Measurements from ENCODE around the gene RBM15B.
A peak's percentile ranks its signal among the peaks of the same experiment; 100 is the strongest.
"Not testable (repeated sequence)": the region's sequence is repeated elsewhere in the genome, so short reads cannot be mapped to it uniquely, and the experiment has no call there.

RBM15B gene, protein sequence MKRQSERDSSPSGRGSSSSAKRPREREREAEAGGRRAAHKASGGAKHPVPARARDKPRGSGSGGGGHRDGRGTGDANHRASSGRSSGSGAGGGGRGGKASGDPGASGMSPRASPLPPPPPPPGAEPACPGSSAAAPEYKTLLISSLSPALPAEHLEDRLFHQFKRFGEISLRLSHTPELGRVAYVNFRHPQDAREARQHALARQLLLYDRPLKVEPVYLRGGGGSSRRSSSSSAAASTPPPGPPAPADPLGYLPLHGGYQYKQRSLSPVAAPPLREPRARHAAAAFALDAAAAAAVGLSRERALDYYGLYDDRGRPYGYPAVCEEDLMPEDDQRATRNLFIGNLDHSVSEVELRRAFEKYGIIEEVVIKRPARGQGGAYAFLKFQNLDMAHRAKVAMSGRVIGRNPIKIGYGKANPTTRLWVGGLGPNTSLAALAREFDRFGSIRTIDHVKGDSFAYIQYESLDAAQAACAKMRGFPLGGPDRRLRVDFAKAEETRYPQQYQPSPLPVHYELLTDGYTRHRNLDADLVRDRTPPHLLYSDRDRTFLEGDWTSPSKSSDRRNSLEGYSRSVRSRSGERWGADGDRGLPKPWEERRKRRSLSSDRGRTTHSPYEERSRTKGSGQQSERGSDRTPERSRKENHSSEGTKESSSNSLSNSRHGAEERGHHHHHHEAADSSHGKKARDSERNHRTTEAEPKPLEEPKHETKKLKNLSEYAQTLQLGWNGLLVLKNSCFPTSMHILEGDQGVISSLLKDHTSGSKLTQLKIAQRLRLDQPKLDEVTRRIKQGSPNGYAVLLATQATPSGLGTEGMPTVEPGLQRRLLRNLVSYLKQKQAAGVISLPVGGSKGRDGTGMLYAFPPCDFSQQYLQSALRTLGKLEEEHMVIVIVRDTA

DNA sequence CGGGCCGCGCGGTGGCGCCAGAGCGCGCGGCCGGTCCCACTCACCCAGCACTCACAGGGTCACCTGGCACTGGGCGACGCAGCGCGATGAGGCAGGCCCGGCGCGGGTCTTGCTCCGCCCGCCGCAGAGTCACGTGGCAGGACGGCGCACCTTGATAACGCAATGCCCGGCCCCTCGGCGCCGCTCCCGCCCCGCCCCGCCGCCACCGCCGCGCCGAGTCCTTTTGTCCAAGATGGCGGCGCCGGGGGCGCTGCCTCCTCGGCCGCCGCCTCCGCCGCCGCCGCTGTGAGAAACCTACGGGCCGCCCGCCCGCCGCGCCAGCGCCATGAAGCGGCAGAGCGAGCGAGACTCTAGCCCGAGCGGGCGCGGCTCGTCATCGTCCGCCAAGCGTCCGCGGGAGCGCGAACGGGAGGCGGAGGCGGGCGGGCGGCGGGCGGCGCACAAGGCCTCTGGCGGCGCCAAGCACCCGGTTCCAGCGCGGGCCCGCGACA lies at the start of gene RBM15B:
Gene RBM15B (plus strand): TSS at position 211 of the 491 bp plus-strand sequence. CDS start 115 bp downstream, at position 326.
- peak; percentile 91 to 95 (median 93) for DNase-seq

DNA sequence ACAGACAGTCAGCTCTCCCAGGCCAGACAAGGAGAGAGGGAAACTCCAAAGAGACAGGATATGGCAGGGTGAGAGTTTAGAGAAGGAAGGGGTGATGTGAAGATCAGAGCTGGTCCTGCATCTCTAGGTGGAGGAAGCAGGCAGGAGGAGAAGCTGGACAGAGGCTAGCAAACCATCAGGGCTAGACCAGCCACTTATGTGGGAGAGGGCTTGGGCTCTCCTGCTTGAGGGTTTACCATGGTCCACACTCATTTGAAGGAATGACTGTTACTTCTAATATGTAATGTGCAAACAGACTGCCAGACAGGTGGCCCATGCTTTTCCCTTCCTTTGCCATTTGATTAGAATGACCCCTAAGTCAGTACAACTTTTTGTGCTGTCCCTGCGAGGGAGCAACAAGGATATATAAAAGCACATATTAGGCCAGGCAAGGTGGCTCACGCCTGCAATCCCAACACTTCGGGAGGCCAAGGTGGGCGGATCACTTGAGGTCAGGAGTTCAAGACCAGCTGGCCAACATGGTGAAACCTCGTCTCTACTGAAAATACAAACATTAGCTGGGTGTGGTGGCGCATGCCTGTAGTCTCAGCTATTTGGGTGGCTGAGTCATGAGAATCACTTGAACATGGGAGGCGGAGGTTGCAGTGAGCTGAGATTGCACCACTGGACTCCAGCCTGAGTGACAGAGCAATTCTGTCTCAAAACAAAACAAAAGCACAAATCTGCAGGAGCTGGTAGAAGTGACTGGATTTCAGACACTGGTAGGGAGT lies 47.0 kb upstream of the RBM15B start:
- no peak for DNase-seq

DNA sequence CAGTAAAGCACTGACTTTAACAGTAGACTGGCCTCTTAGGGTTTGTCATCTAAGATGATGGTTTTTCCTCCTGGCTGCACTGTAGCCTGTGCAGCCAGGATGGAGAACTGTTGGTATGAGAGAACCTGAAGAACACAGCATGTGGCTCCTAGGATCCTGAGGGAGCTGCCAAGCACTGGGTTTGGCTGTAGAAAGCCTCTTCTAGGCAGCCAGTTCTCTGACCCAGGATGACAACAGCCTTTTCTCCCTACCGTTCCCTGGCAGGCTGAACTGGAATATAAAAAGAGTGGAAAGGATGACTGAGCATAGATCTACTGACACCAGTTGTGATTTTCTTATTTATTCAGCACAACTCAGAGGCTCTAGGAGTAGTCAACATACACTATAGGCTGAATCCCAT lies 40.3 kb upstream of the RBM15B start:
- no peak for DNase-seq

DNA sequence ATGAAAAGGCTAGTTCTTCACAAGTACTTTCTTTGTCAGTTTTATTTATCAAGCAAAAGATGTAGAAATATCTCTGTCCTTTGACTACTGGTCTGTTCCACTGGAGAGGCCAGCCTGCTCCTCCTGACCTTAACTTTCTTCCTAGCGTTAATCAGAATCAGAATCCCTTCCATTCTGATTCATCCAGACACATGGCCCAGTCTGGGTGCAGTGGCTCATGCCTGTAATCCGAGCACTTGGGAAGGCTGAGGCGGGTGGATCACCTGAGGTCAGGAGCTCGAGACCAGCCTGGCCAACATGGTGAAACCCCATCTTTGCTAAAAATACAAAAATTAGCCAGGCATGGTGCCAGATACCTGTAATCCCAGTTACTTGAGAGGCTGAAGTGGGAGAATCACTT lies 38.0 kb upstream of the RBM15B start:
- no peak for DNase-seq

DNA sequence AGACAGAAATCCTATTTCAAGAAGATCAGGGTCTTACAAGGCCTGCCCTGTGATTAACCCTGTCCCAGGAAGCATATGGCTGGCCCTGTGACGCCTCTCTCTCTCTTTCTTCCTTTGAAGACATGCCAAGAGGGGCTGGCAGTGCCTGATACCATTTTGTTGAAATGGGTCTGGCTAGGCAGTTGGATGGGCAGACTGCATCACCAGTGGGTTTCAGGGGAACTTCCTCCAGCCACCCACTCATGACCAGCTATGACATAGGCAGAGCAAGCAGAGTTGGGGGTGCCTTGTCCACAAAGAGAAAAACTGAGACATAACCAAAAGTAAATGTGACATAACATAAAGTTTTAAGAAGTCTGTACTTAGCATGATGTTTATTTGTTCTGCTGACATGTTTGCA lies 37.4 kb upstream of the RBM15B start:
- DNase-seq: no peak

DNA sequence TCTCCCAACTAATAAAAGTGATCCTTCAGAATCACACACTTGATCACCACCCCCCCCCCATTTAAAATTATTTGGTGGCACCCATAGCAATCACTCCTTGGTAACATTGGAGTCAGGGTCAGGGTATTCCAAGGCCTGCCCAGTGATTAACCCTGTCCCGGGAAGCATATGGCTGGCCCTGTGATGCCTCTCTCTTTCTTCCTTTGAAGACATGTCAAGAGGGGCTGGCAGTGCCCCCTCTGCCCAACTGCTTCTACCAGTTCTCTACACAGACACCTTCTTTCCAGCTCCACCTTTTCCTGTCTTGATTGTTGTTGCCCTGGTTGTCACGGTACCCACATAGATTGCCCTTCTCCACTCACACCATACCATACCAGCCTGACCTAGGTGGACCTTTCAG lies 36.9 kb upstream of the RBM15B start:
- DNase-seq: no peak

DNA sequence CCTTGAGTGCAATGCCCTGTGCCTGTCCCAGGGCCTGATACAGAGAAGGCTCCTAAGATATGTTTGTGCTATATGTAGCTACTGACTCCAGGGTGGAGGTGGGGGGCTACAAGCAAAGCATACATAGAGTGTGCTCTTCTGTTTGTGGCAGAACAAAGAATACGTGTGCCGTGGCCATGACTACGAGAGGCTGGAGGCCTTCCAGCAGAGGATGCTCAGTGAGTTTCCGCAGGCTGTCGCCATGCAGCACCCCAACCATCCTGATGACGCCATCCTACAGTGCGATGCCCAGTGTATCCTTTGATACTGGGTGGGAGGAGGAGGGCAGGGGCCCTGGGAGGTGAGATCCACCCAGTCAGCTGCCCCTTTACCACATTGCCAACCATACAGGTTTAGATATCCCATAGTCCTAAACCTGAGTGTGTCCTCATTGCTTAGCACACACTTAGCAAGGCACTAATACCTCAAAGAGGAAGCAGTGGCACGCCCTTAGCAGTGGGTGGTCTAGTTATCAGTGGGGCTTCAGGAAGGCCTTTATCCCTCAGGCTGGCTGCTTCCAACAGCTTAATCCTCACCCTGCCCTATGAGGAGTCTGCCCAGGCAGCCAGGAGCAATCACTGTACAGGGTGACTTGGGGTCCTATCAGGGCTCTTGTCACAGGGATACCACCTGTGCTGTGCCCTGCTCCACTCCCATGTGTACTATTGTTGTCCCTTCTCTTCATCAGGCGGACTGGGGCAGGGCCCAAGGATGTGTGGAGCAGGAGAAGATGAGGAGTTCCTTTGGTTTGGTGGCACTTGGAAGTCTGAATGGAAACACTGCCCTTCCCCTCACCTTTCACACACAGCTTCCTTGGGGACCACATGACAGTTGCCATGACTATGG lies 36.1 kb upstream of the RBM15B start:
- DNase-seq: no peak

DNA sequence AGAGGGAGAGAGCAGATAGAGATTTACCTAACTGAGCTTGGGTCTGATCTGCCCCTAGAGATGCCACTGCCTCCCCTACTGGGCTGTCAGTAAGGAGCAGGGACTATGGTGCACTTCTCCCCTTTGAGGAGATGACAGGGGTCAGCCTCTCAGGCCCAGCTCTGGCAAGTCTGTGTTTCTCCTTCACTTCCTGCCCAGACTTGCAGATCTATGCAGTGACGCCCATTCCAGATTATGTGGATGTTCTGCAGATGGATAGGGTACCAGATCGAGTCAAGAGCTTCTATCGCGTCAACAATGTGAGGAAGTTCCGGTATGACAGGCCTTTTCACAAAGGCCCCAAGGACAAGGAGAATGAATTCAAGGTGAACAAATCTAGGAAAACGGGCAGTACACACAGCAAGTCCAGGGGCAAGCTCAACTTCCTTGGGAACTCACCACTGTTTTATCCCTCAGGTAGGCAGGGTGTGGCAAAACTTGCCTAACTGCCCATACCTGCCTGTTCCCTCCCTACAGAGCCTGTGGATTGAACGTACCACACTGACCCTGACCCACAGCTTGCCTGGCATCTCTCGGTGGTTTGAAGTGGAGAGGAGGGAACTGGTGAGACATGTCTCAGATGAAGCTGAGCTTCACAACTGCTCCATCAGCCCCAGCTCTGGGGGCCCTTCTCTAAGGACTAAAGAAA lies 35.0 kb upstream of the RBM15B start:
- no peak for DNase-seq

DNA sequence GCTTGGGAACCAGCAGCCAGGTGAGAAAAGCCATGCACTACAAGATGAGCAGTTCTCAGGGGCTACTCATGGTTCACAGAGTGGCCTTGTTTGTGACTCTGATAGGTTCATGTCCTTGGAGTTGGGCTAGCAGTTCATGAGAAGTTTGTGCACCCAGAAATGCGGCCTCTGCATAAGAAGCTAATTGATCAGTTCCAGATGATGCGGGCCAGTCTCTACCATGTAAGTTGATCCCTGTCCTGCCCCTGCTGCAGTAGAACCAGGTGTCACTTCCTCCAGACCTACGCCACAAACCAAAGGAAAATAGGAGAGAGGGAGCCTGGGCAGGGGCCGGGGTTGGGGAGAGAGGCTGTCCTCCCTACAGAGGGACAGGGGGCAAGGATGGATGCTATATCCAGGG lies 33.2 kb upstream of the RBM15B start:
- DNase-seq: no peak

DNA sequence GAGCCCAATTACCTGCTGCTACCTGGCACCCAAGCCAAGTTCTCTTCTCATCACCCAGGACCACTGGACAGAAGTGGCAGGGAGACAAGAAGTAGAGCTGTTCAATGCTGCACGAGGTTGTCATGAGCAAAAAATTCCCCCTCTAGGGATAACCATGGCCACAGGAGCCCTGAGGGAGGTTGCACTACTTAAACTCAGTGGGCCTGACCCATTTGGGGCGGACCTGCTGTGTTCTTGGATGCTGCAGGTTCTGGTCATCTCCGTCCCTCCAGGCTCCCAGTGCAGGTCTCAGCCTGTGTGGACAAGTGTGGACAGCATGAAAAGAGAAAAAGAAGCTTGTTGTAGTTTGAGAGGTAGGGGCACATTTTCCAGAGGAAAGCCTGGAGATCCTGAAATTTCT lies 32.1 kb upstream of the RBM15B start:
- DNase-seq: no peak

DNA sequence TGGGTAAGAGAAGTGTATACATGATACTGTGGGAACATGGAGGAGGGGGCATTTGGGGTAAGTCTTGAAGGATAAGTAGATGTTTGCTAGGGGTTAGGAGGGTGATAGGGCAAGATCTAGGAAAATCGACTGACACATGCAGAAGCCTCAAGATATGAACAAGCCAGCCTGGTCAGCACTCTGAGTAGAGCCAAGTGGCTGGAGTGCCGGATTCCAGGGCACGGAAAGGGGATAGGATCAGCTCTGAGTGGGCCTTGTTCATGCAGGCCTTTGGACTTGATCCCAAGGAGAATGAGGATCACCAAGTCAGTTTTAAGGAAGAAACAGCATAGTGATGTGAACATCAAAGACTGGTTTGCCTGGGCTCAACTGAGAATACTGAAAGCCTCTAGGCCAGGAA lies 30.3 kb upstream of the RBM15B start:
- DNase-seq: no peak

DNA sequence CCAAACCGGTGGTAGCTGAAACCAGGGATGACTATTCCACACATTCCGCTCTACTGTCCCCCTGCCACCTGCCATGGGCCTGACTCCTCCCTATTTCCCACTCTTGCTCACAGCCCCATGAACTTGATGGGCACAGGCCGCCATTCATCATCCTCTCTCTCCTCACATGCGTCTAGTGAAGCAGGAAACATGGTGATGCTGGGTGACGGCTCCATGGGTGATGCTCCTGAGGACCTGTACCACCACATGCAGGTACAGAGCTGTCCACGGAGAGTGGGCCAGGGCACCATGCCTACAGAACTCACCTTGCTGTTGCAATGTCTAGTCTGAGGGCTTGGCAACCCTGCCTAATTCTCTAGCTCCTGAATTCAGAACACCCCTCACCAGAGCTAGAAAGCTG lies 29.3 kb upstream of the RBM15B start:
- DNase-seq: no peak

DNA sequence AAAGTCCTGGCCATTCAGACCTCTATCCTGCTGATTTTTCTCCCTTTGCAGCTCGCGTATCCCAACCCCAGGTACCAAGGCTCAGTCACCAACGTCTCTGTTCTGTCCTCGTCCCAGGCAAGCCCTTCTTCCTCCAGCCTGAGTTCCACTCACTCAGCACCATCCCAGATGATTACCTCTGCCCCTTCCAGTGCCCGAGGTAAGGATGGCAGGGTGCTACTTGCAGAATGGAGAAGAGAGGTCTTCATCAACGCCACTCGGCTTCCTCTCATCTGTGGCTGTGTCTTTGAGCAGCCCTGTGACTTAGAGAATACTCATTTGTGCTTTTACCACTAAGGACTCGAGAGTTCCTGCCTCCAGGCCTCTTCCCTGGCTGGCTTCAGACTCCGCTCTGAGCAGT lies 28.6 kb upstream of the RBM15B start:
- DNase-seq: no peak

DNA sequence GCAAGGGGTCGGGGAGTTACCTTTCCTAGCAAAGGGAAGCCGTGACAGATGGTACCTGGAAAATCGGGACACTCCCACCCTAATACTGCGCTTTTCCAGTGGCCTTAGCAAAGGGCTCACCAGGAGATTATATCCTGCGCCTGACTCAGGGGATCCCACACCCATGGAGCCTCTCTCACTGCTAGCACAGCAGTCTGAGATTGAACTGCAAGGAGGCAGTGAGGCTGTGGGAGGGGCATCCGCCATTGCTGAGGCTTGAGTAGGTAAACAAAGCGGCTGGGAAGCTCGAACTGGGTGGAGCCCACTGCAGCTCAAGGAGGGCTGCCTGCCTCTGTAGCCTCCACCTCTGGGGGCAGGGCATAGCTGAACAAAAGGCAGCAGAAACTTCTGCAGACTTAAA lies 22.8 kb upstream of the RBM15B start:
- DNase-seq: not testable (repeated sequence)

DNA sequence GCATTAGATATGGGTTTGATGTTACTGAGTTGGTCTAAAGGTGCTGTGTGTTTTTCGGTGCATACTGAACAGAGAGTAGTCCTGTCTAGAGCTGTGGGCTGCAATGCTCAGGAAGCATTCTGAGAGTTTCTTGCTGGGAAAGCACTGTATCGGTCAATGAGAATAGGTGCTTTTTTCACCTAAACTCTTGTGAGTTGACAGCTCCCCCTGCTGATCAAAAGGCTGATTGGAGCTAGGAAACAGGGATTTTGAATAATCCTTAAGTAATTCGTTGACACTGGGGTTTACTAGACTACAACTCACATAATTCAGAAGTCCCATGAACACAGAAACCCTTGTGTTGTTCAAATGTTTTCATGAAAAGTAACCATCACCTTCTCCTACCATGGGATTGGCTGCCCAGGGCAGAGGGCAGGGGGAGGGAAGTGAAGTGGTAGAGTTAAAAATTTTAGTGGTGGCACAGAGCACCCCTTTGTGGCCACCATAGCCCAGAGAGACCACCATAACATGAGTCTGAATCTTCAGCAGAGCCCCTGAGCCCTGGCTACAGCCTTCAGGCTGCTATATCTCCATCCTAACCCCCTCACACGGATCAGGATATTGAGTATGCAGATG lies 19.0 kb upstream of the RBM15B start:
- peak in 5 of 6 experiments; percentile 19 to 60 (median 22) for DNase-seq

DNA sequence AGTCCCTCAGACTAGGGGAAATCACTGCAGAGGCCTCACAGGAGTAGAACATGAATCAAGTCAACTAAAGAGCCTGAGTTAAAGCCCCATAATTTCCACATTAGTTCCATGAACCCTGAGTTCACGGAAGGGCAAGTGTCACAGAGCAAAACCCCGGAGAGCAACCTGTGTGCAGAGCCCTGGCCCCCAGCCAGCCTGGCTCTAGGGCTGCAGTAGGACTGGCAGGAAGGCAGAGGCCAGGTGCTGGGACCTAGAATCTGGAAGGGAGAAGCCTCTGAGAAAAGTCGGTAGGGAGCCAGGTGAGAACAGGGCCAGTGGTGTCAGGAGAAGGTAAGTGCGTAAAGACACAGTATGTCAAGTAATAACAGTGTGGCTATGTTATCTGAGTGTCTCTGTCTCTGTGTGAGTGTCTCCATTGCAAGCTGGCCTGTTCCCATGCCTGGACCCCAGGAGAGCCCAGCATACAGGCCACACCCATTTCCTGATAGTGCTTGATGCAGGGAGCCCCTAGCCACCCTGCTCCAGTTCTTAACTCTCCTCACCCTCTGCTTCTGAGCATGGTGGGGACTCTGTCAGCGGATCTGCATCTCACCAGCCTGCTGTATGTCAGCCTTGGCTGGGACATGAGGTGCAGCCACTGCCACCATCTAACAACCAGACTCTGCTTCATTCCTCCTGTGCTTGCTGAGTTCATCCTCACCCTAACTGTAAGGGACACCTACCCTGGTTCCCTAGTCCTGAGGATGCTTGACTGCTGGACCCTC lies 17.2 kb upstream of the RBM15B start:
- DNase-seq: no peak

DNA sequence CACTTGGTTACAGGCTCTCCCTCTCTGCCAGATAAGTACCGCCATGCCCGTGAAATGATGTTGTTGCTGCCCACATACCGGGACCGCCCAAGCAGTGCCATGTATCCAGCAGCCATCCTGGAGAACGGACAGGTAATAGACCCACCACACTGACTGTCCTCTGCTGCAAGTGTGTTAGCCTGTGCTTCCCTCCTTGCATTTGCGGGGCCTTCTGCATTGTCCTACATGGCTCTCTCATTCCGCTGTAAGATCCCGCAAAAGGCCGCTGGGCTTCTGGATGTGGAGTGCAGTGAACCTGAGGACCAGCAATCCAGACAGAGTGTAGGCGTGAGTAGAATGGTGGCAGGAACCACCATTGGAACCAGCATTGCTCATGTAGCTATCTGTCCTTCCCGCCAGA lies 16.6 kb upstream of the RBM15B start:
- DNase-seq: no peak

DNA sequence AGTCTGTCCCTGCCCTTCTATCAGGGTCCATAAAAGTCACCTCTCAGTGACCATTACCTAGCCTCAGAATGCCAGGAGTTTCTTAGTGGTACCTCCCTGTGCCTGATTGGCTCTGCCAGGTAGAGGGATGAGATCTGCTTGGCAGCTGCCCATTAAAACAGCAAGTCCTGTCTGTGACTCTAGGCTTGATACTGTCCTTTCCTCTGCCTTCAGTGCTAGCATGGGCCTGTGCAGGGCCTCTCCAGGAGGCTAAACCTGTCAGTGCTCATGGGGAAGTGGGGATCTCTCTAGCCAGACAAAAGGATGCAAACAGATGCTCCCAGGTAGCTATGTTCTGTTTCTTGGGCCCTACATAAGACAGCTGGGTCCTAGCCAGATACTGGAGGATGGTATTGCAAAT lies 15.9 kb upstream of the RBM15B start:
- no peak for DNase-seq

DNA sequence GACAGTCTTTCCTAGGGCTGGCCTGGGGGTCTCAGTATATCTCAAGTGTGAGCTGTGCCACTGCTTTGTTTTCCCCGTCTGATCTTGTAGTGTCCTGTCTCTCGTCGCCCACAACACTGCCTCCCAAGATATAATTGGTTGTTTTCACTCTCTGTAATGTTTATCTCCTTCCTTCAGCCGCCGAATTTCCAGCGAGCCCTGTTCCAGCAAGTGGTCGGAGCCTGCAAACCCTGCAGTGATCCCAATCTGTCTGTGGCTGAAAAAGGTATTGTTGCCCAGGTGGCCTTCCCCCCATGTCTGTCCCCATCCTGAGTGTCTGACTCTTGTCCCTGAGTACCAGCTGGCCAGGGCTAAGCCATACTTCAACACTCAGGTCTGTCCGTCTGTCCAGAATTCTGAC lies 15.5 kb upstream of the RBM15B start:
- no peak for DNase-seq

DNA sequence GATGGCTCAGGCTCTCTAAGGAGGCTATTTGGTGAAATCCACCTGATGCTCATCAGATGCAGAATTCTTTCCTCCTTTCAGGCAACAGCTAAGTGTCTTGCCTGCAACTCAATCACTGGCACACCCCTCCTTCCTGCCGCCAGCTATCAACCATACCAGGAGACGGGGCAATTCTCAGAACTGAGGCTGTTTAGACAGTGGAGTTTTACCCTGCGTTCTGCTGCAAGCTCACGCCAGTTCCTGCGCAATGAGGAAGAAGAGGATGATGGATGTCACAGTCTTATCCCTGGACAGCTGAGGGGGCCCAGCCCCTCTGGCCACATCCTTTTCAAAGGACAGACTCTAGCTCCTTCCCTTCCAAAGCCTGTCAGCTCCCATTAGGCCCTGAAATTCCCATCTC lies 13.0 kb upstream of the RBM15B start:
- no peak for DNase-seq
